G401.6 (cell line): ENCODE data around the gene STX3.
"Not testable (repeated sequence)": the region's sequence is repeated elsewhere in the genome, so short reads cannot be mapped to it uniquely, and the experiment has no call there.

Experiments used
- FAIRE-seq: peaks from 2 replicates; lab custom pipeline; 2012; peaks lifted over from hg19 to GRCh38; lab: Jason Lieb, UNC

STX3 gene

GRCh38 chr11:59791639-59792038 lies 36.5 kb downstream of the STX3 start:
- FAIRE-seq: no peak

DNA sequence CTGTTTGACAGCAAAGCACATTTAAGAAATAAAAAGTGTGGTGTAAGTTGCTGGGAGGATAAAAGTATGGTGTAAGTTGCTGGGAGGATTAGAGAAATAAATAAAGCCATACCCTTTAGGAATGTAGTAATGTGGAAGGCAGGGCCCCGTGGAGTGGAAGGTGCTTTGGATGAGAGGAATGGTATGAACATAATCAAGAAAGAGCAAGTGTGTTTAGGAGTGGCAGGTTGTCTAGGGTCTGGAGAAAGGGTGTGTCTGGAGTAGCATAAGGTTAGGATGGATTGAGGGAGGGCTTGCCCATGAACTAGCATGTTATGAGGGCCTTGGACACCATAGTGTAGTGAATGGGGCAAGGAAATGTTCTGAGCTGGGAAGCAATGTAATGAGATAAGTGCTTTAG lies 37.3 kb downstream of the STX3 start:
- FAIRE-seq: no peak

GRCh38 chr11:59794417-59794816 lies 39.2 kb downstream of the STX3 start:
- FAIRE-seq: no peak

GRCh38 chr11:59800390-59801025 lies 45.3 kb downstream of the STX3 start:
- FAIRE-seq: no peak

DNA sequence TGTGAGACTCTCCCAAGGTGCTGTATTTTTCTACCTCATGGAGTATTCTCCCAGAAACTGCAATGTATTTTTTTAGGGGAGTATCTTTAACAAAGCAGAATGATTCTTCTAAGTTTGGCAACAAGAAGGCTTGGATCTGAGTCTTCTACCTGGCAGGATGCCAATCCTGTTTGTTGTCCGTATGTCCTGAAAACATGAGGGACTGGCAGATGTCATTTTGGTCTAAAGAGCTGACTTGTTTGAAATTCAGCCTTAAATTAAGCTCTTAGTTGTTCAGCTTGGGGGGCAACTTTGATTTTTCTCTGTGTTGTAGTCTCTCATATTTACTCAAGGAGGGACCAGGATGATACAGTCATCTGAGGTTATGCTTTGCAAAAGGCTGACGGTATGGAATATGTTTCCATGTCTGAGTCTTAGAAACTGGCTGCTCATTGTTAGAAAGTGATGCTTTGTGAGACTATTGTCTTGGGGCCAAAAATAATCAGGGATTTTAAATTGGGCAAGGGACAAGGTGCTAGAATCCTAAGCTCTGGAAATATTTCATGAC lies 46.1 kb downstream of the STX3 start:
- FAIRE-seq: no peak

- no peak for FAIRE-seq
These were observed 46.9 kb downstream of the STX3 start for GRCh38 chr11:59801981-59802638.

- FAIRE-seq: peak; percentile 92
These were observed 47.5 kb downstream of the STX3 start for GRCh38 chr11:59802639-59803176.

DNA sequence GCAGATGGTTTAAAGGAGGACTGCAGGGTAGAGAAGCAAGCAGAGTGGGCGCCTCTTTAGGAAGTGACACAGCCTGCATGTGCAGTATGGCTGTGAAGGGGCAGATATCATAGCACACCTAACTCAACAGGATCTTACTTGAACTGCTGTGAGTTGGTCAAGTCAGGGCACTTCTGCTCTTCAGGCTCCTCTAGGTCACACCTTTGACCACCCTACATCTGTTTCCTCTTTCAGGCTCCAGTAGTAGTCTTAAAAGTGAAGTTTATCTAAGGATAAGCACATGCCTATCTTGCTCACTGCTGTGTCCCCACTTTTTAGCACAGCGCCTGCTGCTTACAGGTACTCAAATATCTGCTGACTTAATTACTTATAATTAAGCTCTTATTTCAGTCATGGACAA lies 48.9 kb downstream of the STX3 start:
- FAIRE-seq: no peak

DNA sequence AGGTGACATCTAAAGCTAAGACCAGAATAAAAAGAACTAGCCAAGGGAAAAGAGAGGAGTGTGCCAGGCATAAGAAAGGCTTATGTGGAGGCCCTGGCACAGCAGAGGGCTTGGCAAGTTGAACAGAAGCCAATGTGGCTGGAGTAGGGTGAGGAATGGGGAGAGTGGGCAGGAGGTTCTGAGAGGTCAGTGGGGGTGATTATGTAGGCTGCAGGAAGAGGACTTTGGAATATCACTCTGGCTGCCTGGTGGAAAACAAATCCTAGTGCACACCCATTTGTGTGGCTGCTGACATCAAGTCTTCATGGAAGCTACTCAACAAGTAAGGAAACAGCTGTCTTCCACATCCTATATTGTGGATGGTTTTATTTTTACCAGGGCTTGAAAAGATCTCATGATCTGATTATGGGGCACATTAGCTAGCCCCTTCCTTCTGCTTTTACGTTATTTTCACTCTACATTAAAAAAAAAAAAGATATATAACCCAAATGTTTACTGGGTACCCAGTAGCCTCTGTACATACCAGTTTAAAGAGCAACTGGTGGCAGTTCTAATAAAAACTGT lies 52.0 kb downstream of the STX3 start:
- FAIRE-seq: no peak

GRCh38 chr11:59810189-59810910 lies 55.2 kb downstream of the STX3 start, which contains the start of gene MRPL16:
MRPL16 (minus strand) TSS chr11:59810778; CDS start chr11:59810658, 120 bp downstream.
- FAIRE-seq: peak; percentile 3

GRCh38 chr11:59810911-59811259 lies 55.7 kb downstream of the STX3 start:
- FAIRE-seq: no peak

- no peak for FAIRE-seq
These were observed 57.0 kb downstream of the STX3 start for GRCh38 chr11:59812220-59812619.

- no peak for FAIRE-seq
These were observed 58.2 kb downstream of the STX3 start for GRCh38 chr11:59813364-59813763.

- no peak for FAIRE-seq
These were observed 58.8 kb downstream of the STX3 start for GRCh38 chr11:59814021-59814420.

DNA sequence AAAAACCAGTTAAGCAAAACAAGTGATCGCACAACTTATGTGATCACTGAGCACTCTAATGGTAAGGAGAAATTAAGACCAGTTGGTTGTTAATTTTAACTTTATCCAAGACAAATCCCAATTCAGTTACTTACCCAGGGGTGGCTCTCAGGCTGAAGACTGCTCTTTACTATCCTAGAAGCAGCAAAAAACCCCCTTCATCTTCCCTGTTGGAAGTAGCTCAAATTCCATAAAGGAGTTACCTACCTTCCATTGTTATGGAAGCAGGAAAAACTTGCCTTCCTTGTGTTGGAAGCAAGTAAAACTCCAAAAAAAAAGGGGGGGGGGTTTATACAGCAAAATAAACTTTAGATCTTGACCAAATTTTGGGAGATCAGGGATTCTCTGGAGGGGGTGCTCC lies 60.6 kb downstream of the STX3 start:
- no peak for FAIRE-seq

GRCh38 chr11:59816434-59816833 lies 61.3 kb downstream of the STX3 start:
- not testable (repeated sequence) for FAIRE-seq

DNA sequence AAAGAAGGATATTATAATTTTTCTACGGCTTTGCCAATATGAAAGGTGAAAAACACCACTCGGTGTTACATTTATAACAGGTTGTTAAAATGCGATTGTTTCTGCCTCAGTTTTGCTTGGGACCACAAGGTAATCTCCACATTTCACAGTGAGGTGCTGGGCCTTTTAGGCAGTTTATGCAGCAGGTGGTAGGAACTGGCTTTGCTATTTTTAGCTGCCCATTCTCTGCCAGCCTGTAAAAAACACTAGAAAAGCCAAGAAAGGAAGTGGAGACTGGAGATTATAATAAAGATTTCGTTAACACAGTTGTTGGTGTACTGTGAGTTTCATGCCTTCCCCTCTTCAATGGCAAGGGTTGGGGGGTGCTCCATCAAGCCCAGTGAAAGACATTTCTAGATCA lies 63.4 kb downstream of the STX3 start:
- FAIRE-seq: no peak

DNA sequence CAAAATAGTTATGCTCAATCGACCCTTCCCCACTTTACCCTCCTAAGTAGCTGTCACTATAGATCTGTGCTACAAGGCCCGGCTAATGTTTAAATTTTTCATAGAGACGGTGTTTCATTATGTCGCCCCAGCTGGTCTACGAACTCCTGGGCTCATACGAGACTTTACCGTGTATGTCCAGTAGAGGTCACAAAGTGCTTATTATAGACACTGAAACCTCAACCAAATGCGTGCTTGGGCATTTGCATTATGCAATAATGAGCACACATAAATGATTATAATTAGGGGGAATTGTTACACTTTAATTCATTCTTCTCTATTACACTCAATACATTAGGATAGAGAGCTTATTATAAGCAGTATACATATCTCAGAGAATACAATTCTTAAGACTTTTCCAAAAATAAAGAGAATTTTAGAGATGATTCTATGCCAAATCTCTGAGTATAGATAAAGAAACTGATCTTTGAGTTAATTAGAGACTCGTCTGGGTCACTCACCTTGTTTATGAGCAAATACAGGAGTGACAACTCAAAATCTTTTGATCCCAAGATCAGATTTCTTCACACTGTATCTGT lies 67.9 kb downstream of the STX3 start:
- peak; percentile 77 for FAIRE-seq

- no peak for FAIRE-seq
These were observed 74.2 kb downstream of the STX3 start for GRCh38 chr11:59829358-59829757.

DNA sequence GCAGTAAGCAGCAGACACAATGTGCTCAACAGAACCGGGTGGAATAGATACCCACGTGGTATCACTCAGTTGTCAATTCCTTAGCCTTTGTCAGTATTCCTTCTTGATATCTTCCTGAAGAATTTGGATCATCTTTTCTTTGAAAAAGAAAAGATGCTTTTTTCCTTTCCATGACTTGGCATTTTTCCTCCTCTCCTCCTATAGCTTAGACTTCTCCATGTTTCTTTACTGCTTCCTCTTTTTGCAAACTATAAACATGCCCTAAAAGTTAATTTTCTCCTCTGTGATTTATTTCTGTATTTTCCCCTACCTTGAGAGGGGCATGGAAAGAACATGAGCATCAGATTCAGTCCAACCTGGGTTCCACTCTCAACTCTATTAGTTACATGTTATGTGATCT lies 78.4 kb downstream of the STX3 start:
- FAIRE-seq: no peak

- FAIRE-seq: no peak
These were observed 84.4 kb downstream of the STX3 start for GRCh38 chr11:59839615-59840014.

DNA sequence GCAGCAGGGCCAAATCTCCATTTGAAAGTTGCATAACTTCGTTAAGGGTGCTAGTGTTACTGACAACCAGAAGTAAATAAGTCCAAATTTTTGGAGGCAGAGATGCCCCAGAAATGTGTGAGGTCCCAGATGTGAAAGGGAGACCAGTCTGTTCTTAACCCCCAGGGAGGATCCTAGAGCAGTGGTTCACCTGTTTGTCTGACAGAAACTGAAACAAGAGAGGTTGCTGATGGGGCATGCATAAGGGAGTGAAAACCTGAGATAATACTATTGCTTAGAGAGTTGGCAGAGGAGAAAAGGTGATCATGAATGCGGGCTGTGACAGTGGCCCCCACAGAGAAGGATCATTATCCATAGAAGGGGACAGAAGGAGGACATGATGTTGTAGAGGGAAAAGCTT lies 86.3 kb downstream of the STX3 start:
- FAIRE-seq: no peak
